HEK293 (cell line): ENCODE measurements around the gene LRRC27.

Source experiments
- ELK4 ChIP-seq: IDR thresholded peaks from 2 replicates; pipeline ENCODE4 v1.6.1; 2011; ENCODE audit warnings: mild to moderate bottlenecking, low read depth, low read length, borderline replicate concordance
- GLI2 ChIP-seq: fragments of 450-650 bp; formaldehyde crosslinking; IDR thresholded peaks from 2 replicates; pipeline ENCODE4; 2017; ENCODE audit warnings: missing biosample characterization, missing genetic modification characterization, low read depth, borderline replicate concordance
- HOXC10 ChIP-seq: sonication (generic); formaldehyde crosslinking; IDR thresholded peaks from 2 replicates; pipeline ENCODE4 v1.8.1; 2023; ENCODE audit warnings: mild to moderate bottlenecking, missing genetic modification reagents
- IKZF3 ChIP-seq: fragments of 450-650 bp; IDR thresholded peaks from 2 replicates; pipeline ENCODE4 v1.5.0; 2018; ENCODE audit warnings: missing biosample characterization, mild to moderate bottlenecking, missing genetic modification characterization, moderate library complexity
- KLF9 ChIP-seq: fragments of 450-650 bp; formaldehyde crosslinking; IDR thresholded peaks from 2 replicates; pipeline ENCODE4 v1.5.1; 2016; ENCODE audit warnings: missing biosample characterization, missing genetic modification characterization, low read depth
- REST ChIP-seq: fragments of 450-650 bp; formaldehyde crosslinking; IDR thresholded peaks from 2 replicates; pipeline ENCODE4 v1.5.1; 2016; ENCODE audit warnings: missing biosample characterization, missing genetic modification characterization
- SP7 ChIP-seq: fragments of 450-650 bp; formaldehyde crosslinking; IDR thresholded peaks from 2 replicates; pipeline ENCODE4 v1.5.1; 2016; ENCODE audit warnings: missing biosample characterization, missing genetic modification characterization
- TCF7L2 ChIP-seq: IDR thresholded peaks from 2 replicates; pipeline ENCODE4 v1.6.1; 2011; ENCODE audit warnings: low read depth, mild to moderate bottlenecking, inconsistent platforms, low read length, moderate library complexity, borderline replicate concordance
- WT1 ChIP-seq: fragments of 450-650 bp; formaldehyde crosslinking; IDR thresholded peaks from 2 replicates; pipeline ENCODE4 v1.5.1; 2016; ENCODE audit warnings: missing biosample characterization, missing genetic modification characterization
- ZBTB10 ChIP-seq: fragments of 450-650 bp; formaldehyde crosslinking; IDR thresholded peaks from 2 replicates; pipeline ENCODE4 v1.5.1; 2016; ENCODE audit warnings: missing biosample characterization, missing genetic modification characterization
- ZBTB11 ChIP-seq: fragments of 450-650 bp; formaldehyde crosslinking; conservative IDR thresholded peaks from 2 replicates; pipeline ENCODE4 v1.5.1; 2016; ENCODE audit warnings: low read depth, missing biosample characterization, missing genetic modification characterization
- ZBTB49 ChIP-seq: fragments of 450-650 bp; formaldehyde crosslinking; IDR thresholded peaks from 2 replicates; pipeline ENCODE4 v1.5.1; 2016; ENCODE audit warnings: missing biosample characterization, missing genetic modification characterization, low read depth
- ZNF132 ChIP-seq: fragments of 450-650 bp; formaldehyde crosslinking; IDR thresholded peaks from 2 replicates; pipeline ENCODE4 v1.5.1; 2017; ENCODE audit warnings: missing biosample characterization, missing genetic modification characterization, borderline replicate concordance
- ZNF157 ChIP-seq: fragments of 450-650 bp; formaldehyde crosslinking; IDR thresholded peaks from 2 replicates; pipeline ENCODE4 v1.5.1; 2016; ENCODE audit warnings: missing biosample characterization, missing genetic modification characterization
- ZNF214 ChIP-seq: fragments of 450-650 bp; formaldehyde crosslinking; IDR thresholded peaks from 2 replicates; pipeline ENCODE4 v1.5.1; 2017; ENCODE audit warnings: missing biosample characterization, mild to moderate bottlenecking, missing genetic modification characterization, borderline replicate concordance
- ZNF248 ChIP-seq: fragments of 450-650 bp; formaldehyde crosslinking; IDR thresholded peaks from 2 replicates; pipeline ENCODE4 v1.5.1; 2017; ENCODE audit warnings: missing biosample characterization, missing genetic modification characterization
- ZNF341 ChIP-seq: fragments of 450-650 bp; formaldehyde crosslinking; IDR thresholded peaks from 2 replicates; pipeline ENCODE4; 2016; ENCODE audit warnings: low read depth, missing biosample characterization, missing genetic modification characterization
- ZNF514 ChIP-seq: fragments of 450-650 bp; formaldehyde crosslinking; IDR thresholded peaks from 2 replicates; pipeline ENCODE4 v1.5.1; 2016; ENCODE audit warnings: missing biosample characterization, missing genetic modification characterization
- ZNF521 ChIP-seq: fragments of 450-650 bp; formaldehyde crosslinking; IDR thresholded peaks from 2 replicates; pipeline ENCODE4 v1.5.1; 2017; ENCODE audit warnings: missing biosample characterization, mild to moderate bottlenecking, missing genetic modification characterization
- ZNF621 ChIP-seq: fragments of 450-650 bp; formaldehyde crosslinking; IDR thresholded peaks from 2 replicates; pipeline ENCODE4 v1.5.1; 2017; ENCODE audit warnings: missing biosample characterization, missing genetic modification characterization
- ZNF639 ChIP-seq: fragments of 450-650 bp; formaldehyde crosslinking; IDR thresholded peaks from 2 replicates; pipeline ENCODE4 v1.5.1; 2016; ENCODE audit warnings: missing biosample characterization, missing genetic modification characterization
- ZNF664 ChIP-seq: fragments of 450-650 bp; formaldehyde crosslinking; IDR thresholded peaks from 2 replicates; pipeline ENCODE4 v1.5.1; 2016; ENCODE audit warnings: missing biosample characterization, missing genetic modification characterization
- ZNF768 ChIP-seq: fragments of 450-650 bp; formaldehyde crosslinking; IDR thresholded peaks from 2 replicates; pipeline ENCODE4 v1.5.1; 2018; ENCODE audit warnings: missing biosample characterization, mild to moderate bottlenecking, missing genetic modification characterization
- ZNF776 ChIP-seq: fragments of 450-650 bp; formaldehyde crosslinking; IDR thresholded peaks from 2 replicates; pipeline ENCODE4 v1.5.0; 2017; ENCODE audit warnings: missing biosample characterization, missing genetic modification characterization, borderline replicate concordance

The LRRC27 gene

GRCh38 chr10:132331601-132332432, at the start of gene LRRC27 (continued):
- no peak for TF ChIP-seq ZBTB49 (tag by site-specific recombination)
- TF ChIP-seq ZNF776 (tag by site-specific recombination) = no peak
- TF ChIP-seq KLF9 (tag by site-specific recombination) = peak; percentile 95
- no peak for TF ChIP-seq ZNF521 (tag by site-specific recombination)
- no peak for TF ChIP-seq IKZF3 (tag by site-specific recombination)
- no peak for TF ChIP-seq ZNF514 (tag by site-specific recombination)
- peak; percentile 30; the same call in 1 of the 2 replicates for TF ChIP-seq ZBTB11
- no peak for TF ChIP-seq HOXC10 (CRISPR knock-in tag)
- TF ChIP-seq ZNF132 (tag by site-specific recombination) = no peak
- TF ChIP-seq ZNF214 (tag by site-specific recombination) = no peak
- TF ChIP-seq ZNF341 (tag by site-specific recombination) = no peak; the same call in none of the 2 replicates
- TF ChIP-seq ZBTB10 (tag by site-specific recombination) = peak; percentile 93
- no peak for TF ChIP-seq ELK4
- no peak for TF ChIP-seq TCF7L2
- no peak for TF ChIP-seq ZNF639 (tag by site-specific recombination)
- peak; percentile 62 for TF ChIP-seq SP7 (tag by site-specific recombination)
- TF ChIP-seq WT1 = 0 out of 2 replicates have a peak, but pooled peaks have one; percentile 7
- no peak for TF ChIP-seq GLI2
- no peak for TF ChIP-seq ZNF768 (tag by site-specific recombination)
- TF ChIP-seq ZNF157 = no peak
- TF ChIP-seq ZNF621 (tag by site-specific recombination) = no peak
- TF ChIP-seq ZNF248 = no peak
- TF ChIP-seq REST (tag by site-specific recombination) = no peak
- TF ChIP-seq ZNF664 (tag by site-specific recombination) = no peak
